ENCODE results near the gene NECAB3. TPM values are rescaled to one million over a fixed set of nuclear protein-coding genes. Genes with fewer than 3 reads are reported as not detected.
"Not testable (repeated sequence)": the region's sequence is repeated elsewhere in the genome, so short reads cannot be mapped to it uniquely, and the experiment has no call there.

NECAB3 gene
- total RNA-seq, 1 donor from 2014 or later, result 19.5 TPM

- H3K36me3 ChIP-seq (ENCODE audit: insufficient read depth, low read length); H3K4me1 ChIP-seq (ENCODE audit: insufficient read depth, low read length); H3K27me3 ChIP-seq (ENCODE audit: insufficient read depth, low read length); H3K27me3 Mint-ChIP-seq (ENCODE audit: low read depth, unreplicated experiment); H3K4me3 ChIP-seq (ENCODE audit: insufficient read depth, low read depth, low read length); H3K9me3 ChIP-seq (ENCODE audit: insufficient read depth, low read depth, low read length); H3K4me3 Mint-ChIP-seq (ENCODE audit: unreplicated experiment); H2AFZ ChIP-seq (ENCODE audit: low read depth, low read length); FAIRE-seq; H3K79me2 ChIP-seq (ENCODE audit: insufficient read depth, low read length); H3K36me3 Mint-ChIP-seq (ENCODE audit: low read depth, unreplicated experiment); H3K27ac ChIP-seq (ENCODE audit: low read depth, low read length); H4K20me1 ChIP-seq (ENCODE audit: insufficient read depth, low read length); H3K9ac ChIP-seq (ENCODE audit: low read length); DNase-seq (ENCODE audit: low read depth); H3K4me2 ChIP-seq (ENCODE audit: low read length); H3K27ac Mint-ChIP-seq (ENCODE audit: unreplicated experiment); H3K4me1 Mint-ChIP-seq (ENCODE audit: low read depth, unreplicated experiment): not testable (repeated sequence)
- H3K9me3 Mint-ChIP-seq (ENCODE audit: unreplicated experiment), result peaks cover 12% of the 10 kb centered on the region
These were observed 24.7 kb upstream of the NECAB3 start for GRCh38 chr20:33698966-33699365.

- no peak overlapping the region for H2AFZ ChIP-seq (ENCODE audit: low read depth, low read length)
- H3K27me3 ChIP-seq (ENCODE audit: insufficient read depth, low read length), result no peaks in the 10 kb centered on the region
- H3K27ac ChIP-seq (ENCODE audit: low read depth, low read length), result no peak overlapping the region
- H3K4me1 ChIP-seq (ENCODE audit: insufficient read depth, low read length), result peaks cover 3% of the 10 kb centered on the region
- peak; percentile 85 for FAIRE-seq
- no peak overlapping the region for H3K4me3 ChIP-seq (ENCODE audit: insufficient read depth, low read depth, low read length)
- no peak overlapping the region for H3K9ac ChIP-seq (ENCODE audit: low read length)
- TF ChIP-seq, protein P1, sequence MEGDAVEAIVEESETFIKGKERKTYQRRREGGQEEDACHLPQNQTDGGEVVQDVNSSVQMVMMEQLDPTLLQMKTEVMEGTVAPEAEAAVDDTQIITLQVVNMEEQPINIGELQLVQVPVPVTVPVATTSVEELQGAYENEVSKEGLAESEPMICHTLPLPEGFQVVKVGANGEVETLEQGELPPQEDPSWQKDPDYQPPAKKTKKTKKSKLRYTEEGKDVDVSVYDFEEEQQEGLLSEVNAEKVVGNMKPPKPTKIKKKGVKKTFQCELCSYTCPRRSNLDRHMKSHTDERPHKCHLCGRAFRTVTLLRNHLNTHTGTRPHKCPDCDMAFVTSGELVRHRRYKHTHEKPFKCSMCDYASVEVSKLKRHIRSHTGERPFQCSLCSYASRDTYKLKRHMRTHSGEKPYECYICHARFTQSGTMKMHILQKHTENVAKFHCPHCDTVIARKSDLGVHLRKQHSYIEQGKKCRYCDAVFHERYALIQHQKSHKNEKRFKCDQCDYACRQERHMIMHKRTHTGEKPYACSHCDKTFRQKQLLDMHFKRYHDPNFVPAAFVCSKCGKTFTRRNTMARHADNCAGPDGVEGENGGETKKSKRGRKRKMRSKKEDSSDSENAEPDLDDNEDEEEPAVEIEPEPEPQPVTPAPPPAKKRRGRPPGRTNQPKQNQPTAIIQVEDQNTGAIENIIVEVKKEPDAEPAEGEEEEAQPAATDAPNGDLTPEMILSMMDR (IDR thresholded peaks at IDR 0.05; ENCODE audit: insufficient read depth, low read depth, low read length), result no peak
- TF ChIP-seq EZH2 (IDR thresholded peaks at IDR 0.05; ENCODE audit: insufficient read depth, low read length), result no peak
- DNase-seq (ENCODE audit: low read depth), result peak; percentile 67
- H3K9me3 ChIP-seq (ENCODE audit: insufficient read depth, low read depth, low read length), result no peaks in the 10 kb centered on the region
- Mint-ChIP-seq H3K4me3 (ENCODE audit: unreplicated experiment) (no peak overlapping the region), H3K36me3 (ENCODE audit: low read depth, unreplicated experiment) (peaks cover 3% of the 10 kb centered on the region), H3K4me1 (ENCODE audit: low read depth, unreplicated experiment) (peaks cover 4% of the 10 kb centered on the region), H3K9me3 (ENCODE audit: unreplicated experiment) (peaks cover 11% of the 10 kb centered on the region), H3K27me3 (ENCODE audit: low read depth, unreplicated experiment) (peaks cover 8% of the 10 kb centered on the region), H3K27ac (ENCODE audit: unreplicated experiment) (no peak overlapping the region)
- no peaks in the 10 kb centered on the region for H3K79me2 ChIP-seq (ENCODE audit: insufficient read depth, low read length)
- no peak overlapping the region for H3K4me2 ChIP-seq (ENCODE audit: low read length)
- H3K36me3 ChIP-seq (ENCODE audit: insufficient read depth, low read length), result no peaks in the 10 kb centered on the region
- no peaks in the 10 kb centered on the region for H4K20me1 ChIP-seq (ENCODE audit: insufficient read depth, low read length)
These were observed 22.9 kb upstream of the NECAB3 start for GRCh38 chr20:33697129-33697528.

DNA sequence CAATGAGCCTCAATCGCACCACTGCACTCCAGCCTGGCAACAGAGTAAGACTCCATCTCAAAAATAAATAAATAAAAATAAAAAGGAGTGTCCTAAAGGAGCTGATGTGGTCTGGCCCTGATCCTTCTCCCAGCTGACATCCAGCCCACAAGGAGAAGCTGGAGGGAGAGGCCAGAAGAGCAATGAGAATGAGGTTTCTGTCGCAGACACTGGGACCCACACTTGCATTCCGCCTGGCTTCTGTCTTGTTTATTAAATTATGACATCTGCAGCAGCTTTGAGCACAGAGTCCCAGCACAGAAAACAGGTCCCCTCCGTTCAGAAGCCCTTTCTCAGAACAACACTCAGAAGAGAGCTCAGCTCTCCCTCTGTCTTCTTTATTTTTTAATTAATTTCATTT is 22.2 kb upstream of the NECAB3 start:
- peaks cover 6% of the 10 kb centered on the region for H3K9me3 Mint-ChIP-seq (ENCODE audit: unreplicated experiment)
- Histone ChIP-seq H3K27ac (ENCODE audit: low read depth, low read length) (no peak overlapping the region), H3K36me3 (ENCODE audit: insufficient read depth, low read length) (no peaks in the 10 kb centered on the region), H3K4me2 (ENCODE audit: low read length) (no peak overlapping the region), H3K27me3 (ENCODE audit: insufficient read depth, low read length) (no peaks in the 10 kb centered on the region), H3K79me2 (ENCODE audit: insufficient read depth, low read length) (no peaks in the 10 kb centered on the region), H2AFZ (ENCODE audit: low read depth, low read length) (no peak overlapping the region), H3K4me3 (ENCODE audit: insufficient read depth, low read depth, low read length) (no peak overlapping the region), H3K9me3 (ENCODE audit: insufficient read depth, low read depth, low read length) (no peaks in the 10 kb centered on the region), H3K9ac (ENCODE audit: low read length) (no peak overlapping the region), H4K20me1 (ENCODE audit: insufficient read depth, low read length) (no peaks in the 10 kb centered on the region), H3K4me1 (ENCODE audit: insufficient read depth, low read length) (peaks cover 3% of the 10 kb centered on the region)
- peaks cover 4% of the 10 kb centered on the region for H3K36me3 Mint-ChIP-seq (ENCODE audit: low read depth, unreplicated experiment)
- no peak for DNase-seq (ENCODE audit: low read depth)
- no peak for FAIRE-seq
- TF ChIP-seq, protein P1 (IDR thresholded peaks at IDR 0.05; ENCODE audit: insufficient read depth, low read depth, low read length), result no peak
- no peak for TF ChIP-seq EZH2 (IDR thresholded peaks at IDR 0.05; ENCODE audit: insufficient read depth, low read length)
- H3K4me3 Mint-ChIP-seq (ENCODE audit: unreplicated experiment), result no peak overlapping the region
- H3K4me1 Mint-ChIP-seq (ENCODE audit: low read depth, unreplicated experiment), result peaks cover 4% of the 10 kb centered on the region
- H3K27ac Mint-ChIP-seq (ENCODE audit: unreplicated experiment), result no peak overlapping the region
- peaks cover 5% of the 10 kb centered on the region for H3K27me3 Mint-ChIP-seq (ENCODE audit: low read depth, unreplicated experiment)
